ENCODE data around the gene FCRLB.

GRCh38 chr1:161726473-161727255 lies 5.3 kb downstream of the FCRLB start:
- peak in 1 of 3 donors; percentile 11 for TF ChIP-seq CTCF (IDR thresholded peaks at IDR 0.05)
- TF ChIP-seq EP300 (IDR thresholded peaks at IDR 0.05) = no peak
